ENCODE measurements around the gene ACHE. TPM values are rescaled to one million over a fixed set of nuclear protein-coding genes. Genes with fewer than 3 reads are reported as not detected.

ACHE gene
- total and polyA plus RNA-seq, 4 donors = 0.15 to 17.6 (median 0.21) TPM

GRCh38 chr7:100886936-100887515, 8.7 kb downstream of the ACHE start:
- no peak for DNase-seq (ENCODE audit: low spot score)
- H3K9ac ChIP-seq (ENCODE audit: low read depth in 1 of 2, low read length in 2 of 2) = no peak overlapping the region

More at GRCh38 chr7:100886936-100887515, 8.7 kb downstream of the ACHE start:
- peaks cover 22 to 58% (median 48%) of the 10 kb centered on the region in 4 donors for H3K36me3 ChIP-seq (ENCODE audit: control insufficient read depth in 4 of 4, insufficient read depth in 3 of 4, low read depth in 1 of 4, low read length in 3 of 4)
- no peaks in the 10 kb centered on the region for H3K27me3 ChIP-seq (ENCODE audit: control insufficient read depth in 4 of 4, insufficient read depth in 4 of 4, low read length in 3 of 4)
- no peak overlapping the region for H3K4me3 ChIP-seq (ENCODE audit: low read depth in 1 of 3, low read length in 3 of 3)
- TF ChIP-seq HNF4A (conservative IDR thresholded peaks at IDR 0.05) (no peak), FOXA2 (IDR thresholded peaks at IDR 0.05) (no peak), JUND (IDR thresholded peaks at IDR 0.05) (no peak), FOXA1 (IDR thresholded peaks at IDR 0.05) (no peak), HNF4G (IDR thresholded peaks at IDR 0.05) (no peak), ZBTB33 (IDR thresholded peaks at IDR 0.05) (no peak), MAX (IDR thresholded peaks at IDR 0.05) (no peak), ATF3 (IDR thresholded peaks at IDR 0.05) (no peak), RXRA (IDR thresholded peaks at IDR 0.05) (no peak), CTCF (IDR thresholded peaks at IDR 0.05; ENCODE audit: low read depth, low read length, missing input control) (no peak), GABPA (IDR thresholded peaks at IDR 0.05 in 1 of 2, conservative IDR thresholded peaks at IDR 0.05 in 1 of 2) (no peak), RAD21 (IDR thresholded peaks at IDR 0.05) (no peak), EGR1 (IDR thresholded peaks at IDR 0.05; ENCODE audit: low read depth in 2 of 2) (no peak), REST (IDR thresholded peaks at IDR 0.05) (no peak), NR2F2 (IDR thresholded peaks at IDR 0.05) (no peak), YY1 (IDR thresholded peaks at IDR 0.05) (no peak), SP1 (IDR thresholded peaks at IDR 0.05) (no peak), TAF1 (conservative IDR thresholded peaks at IDR 0.05) (no peak)
- WGBS = 84% methylated on average over 25 of the region's 25 CpGs
- no peaks in the 10 kb centered on the region for H3K9me3 ChIP-seq (ENCODE audit: control insufficient read depth in 4 of 4, low read length in 3 of 4)
- peaks cover 16 to 35% (median 26%) of the 10 kb centered on the region in 4 donors for H3K4me1 ChIP-seq (ENCODE audit: control insufficient read depth in 4 of 4, insufficient read depth in 4 of 4, low read length in 3 of 4)
- peak overlapping the region in 1 of 2 donors; percentile 7 for H3K27ac ChIP-seq (ENCODE audit: low read depth in 1 of 2, low read length in 2 of 2)

Data from liver (tissue), 9 donors.